ENCODE data around the gene SH3BP5L. TPM values are rescaled to one million over a fixed set of nuclear protein-coding genes. Genes with fewer than 3 reads are reported as not detected.

Gene SH3BP5L
- total and polyA plus RNA-seq, 2 of the 13 experiments (the other 11 are each of a cell fraction or from before 2014, with no cell fraction given) = 10.3 to 14.9 TPM

DNA sequence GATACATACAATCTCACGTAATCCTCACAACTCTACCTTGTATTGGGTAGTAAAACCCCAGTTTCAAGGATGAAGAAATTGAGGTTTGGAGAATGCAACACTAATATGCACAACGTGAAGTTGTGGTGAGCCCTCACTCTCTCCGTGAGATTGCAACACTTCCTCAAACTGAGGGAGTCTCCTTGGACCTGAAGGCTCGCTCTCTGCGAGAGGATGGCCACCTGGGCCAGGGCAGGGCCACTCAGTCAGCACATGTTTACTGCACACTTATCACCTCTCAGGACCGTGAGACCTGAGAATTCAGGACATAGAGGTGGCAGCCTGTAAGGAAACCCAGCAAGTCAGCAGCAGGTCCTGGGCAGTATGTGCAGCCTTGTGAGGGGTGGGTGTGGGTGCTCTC lies 8.7 kb downstream of the SH3BP5L start (continued):
- no peak for TF ChIP-seq SKI (IDR thresholded peaks at IDR 0.05; ENCODE audit: partially characterized antibody)
- TF ChIP-seq TERF1 (CRISPR knock-in tag; IDR thresholded peaks at IDR 0.05) = no peak
- TF ChIP-seq, protein P1, sequence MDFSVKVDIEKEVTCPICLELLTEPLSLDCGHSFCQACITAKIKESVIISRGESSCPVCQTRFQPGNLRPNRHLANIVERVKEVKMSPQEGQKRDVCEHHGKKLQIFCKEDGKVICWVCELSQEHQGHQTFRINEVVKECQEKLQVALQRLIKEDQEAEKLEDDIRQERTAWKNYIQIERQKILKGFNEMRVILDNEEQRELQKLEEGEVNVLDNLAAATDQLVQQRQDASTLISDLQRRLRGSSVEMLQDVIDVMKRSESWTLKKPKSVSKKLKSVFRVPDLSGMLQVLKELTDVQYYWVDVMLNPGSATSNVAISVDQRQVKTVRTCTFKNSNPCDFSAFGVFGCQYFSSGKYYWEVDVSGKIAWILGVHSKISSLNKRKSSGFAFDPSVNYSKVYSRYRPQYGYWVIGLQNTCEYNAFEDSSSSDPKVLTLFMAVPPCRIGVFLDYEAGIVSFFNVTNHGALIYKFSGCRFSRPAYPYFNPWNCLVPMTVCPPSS (IDR thresholded peaks at IDR 0.05) = no peak
- no peak for TF ChIP-seq RARG (CRISPR knock-in tag; IDR thresholded peaks at IDR 0.05; ENCODE audit: low read depth)
- no peak for TF ChIP-seq SATB2 (CRISPR knock-in tag; IDR thresholded peaks at IDR 0.05)
- TF ChIP-seq, protein P2, sequence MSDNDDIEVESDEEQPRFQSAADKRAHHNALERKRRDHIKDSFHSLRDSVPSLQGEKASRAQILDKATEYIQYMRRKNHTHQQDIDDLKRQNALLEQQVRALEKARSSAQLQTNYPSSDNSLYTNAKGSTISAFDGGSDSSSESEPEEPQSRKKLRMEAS (IDR thresholded peaks at IDR 0.05) = no peak
- TF ChIP-seq ZNF781 (CRISPR knock-in tag; IDR thresholded peaks at IDR 0.05; ENCODE audit: borderline replicate concordance, not compliant biosample characterization) = no peak
- TF ChIP-seq EP300 (IDR thresholded peaks at IDR 0.05; ENCODE audit: low read depth in 2 of 2, low read length in 2 of 2) = no peak
- TF ChIP-seq EP300 (CRISPR knock-in tag; IDR thresholded peaks at IDR 0.05; ENCODE audit: borderline replicate concordance) = no peak
- no peak for TF ChIP-seq DNMT3B (CRISPR knock-in tag; conservative IDR thresholded peaks at IDR 0.05)
- TF ChIP-seq ZNF557 (CRISPR knock-in tag; IDR thresholded peaks at IDR 0.05) = no peak
- no peak for TF ChIP-seq ZNF777 (CRISPR knock-in tag; IDR thresholded peaks at IDR 0.05)
